GM21447 (cell line): Measurements from ENCODE around the gene OSBPL1A.

ENCODE experiments used
- ATAC-seq: cut with Tn5 transposase; IDR thresholded peaks from one replicate; pipeline ENCODE4 v1.9.1; 2021; ENCODE audit not compliant: unreplicated experiment

The OSBPL1A gene

GRCh38 chr18:24138409-24138788 is 259.2 kb downstream of the OSBPL1A start:
- no peak for ATAC-seq

DNA sequence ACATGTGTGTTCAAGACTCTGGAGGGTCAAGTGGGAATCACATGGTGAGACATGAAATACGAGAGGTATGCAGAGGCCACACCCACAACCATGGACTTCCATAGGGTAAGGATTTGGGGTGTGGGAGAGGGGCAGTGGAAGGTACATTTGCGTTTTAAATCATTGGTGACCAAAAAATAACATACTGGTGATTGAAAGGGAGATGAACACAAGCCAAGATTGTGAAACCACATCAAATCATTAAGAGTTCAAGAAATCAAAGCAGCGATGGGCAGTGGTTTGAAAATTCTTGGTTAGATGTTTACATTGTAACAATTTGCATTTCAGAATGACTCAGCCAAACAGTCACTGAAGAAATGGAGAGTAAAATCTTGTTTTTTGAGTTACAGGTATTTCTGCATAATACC is 260.7 kb downstream of the OSBPL1A start:
- no peak for ATAC-seq

DNA sequence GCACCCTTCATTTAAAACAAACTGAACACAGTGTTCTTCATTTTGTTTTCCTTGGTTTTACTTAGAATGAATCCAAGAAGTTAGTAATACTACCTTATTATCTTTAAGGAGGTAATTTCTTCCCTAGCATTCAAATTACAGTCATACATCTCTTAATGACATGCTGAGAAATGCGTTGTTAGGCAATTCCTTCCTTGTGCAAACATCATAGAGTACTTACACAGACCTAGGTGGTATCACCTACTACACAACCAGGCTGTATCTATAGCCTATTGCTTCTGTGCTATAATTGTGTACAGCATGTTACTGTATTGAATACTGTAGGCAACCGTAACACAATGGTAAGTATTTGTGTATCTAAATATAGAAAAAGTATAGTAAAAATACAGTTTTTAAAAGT is 267.1 kb downstream of the OSBPL1A start:
- no peak for ATAC-seq

- ATAC-seq = no peak
These were observed 268.9 kb downstream of the OSBPL1A start for GRCh38 chr18:24128700-24129099.

DNA sequence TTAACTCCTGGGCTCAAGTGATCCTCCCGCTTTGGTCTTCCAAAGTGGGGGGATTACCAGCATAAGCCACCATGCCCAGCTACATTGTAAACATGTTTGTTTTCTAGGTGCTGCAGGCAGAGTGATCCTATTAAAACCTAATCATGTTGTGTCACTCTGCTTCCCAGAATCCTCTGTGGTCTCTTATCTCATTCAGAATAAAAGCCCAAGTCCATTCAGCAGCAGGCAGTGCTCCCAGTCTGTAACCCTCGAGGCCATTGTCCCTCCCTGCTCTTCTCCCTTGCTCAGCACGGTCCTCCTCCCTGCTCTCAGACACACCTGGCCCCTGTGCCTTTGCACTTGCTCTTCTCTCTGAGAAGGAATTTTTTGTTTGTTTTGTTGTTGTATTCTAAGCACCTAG is 269.9 kb downstream of the OSBPL1A start:
- ATAC-seq = no peak

DNA sequence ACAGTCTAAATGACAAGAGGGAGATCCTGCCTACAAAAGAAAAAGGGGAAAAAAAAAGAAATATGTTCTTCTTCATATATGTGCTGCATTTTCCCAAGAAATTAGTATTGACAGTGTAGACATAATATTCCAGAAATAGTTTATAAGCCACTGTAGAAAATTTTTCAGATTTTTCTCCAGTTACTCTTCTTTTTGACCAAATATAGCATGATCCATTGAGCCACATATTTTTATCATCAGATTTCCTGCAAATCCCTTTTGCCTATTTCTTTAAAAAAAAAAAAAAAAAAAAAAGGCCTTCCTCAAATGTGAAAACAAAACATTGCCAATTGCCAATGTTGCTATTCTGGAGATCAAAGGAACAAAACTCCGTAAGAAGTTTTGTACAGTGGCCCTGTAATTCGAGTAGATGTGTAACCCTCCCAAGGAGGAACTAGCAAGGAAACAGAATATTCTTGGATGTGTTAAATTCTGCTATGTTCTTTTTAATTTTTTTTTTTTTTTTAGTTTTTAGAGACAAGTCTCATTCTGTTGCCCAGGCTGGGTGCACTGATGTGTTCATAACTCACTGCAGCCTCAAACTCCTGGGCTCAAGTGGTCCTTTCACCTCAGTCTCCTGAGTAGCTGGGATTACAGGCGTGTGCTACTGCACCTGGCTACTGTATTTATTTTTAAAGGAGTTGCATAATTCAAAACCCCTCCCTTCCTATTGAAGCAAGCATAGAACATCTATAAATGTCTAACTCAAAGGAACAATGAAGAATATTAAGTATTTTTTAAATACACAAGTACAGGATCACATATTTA is 271.3 kb downstream of the OSBPL1A start:
- ATAC-seq = no peak

DNA sequence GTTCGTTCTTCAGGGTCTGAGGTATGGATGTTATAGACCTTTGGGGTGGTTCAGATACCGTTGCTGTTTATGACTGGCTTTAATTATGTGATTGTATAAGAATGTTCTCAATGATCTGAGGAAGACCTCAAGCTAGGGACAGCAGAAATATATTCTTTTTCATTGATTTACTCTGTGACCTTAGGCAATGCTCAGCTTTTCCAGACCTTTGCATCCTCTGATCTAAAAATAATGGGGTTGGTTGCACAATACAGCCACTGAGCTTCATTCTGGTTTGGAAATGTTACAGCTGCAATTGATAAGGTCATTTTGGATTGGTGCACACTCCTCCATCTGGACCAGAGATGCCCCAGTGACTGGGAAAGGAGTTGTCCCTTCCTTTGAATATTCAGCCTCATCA is 276.0 kb downstream of the OSBPL1A start:
- no peak for ATAC-seq

- ATAC-seq = no peak
These were observed 276.9 kb downstream of the OSBPL1A start for GRCh38 chr18:24120676-24121075.

DNA sequence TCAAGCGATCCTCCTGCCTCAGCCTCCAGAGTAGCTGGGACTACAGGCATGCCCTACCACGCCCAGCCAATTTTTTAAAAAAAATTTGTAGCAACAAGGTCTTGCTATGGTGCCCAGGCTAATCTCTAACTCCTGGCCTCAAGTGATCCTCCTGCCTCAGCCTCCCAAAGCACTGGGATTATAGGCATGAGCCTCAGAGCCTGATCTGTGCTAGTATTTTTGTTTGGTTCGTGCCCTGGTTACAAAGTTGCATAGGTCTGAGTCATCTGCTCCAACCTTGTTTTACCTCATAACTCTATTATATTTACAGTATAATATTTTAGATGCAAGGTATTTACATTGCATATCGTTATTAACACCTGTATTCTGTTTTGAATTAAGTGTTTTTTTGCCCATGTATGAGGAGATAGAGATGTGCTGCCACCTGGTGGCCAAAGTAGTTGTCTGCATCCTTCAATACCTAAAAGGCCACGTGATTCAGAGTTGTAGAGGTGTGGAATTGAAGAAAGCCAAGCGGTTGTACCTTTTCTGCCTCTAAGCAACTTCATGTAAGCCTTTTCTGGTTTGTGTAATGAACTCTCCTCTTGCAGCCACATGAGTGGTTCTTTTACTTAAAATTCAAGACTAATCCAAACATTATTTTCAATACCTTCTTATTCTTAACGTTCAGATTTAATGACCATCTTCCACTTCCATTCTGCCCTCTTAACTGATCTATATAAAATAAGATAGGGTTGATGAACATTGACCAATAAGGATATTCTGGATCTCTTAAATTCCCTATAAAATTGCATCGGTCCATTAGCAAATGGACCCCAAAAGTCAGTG is 278.7 kb downstream of the OSBPL1A start:
- ATAC-seq = peak; percentile 84

- ATAC-seq = no peak
These were observed 282.0 kb downstream of the OSBPL1A start for GRCh38 chr18:24115628-24116027.

DNA sequence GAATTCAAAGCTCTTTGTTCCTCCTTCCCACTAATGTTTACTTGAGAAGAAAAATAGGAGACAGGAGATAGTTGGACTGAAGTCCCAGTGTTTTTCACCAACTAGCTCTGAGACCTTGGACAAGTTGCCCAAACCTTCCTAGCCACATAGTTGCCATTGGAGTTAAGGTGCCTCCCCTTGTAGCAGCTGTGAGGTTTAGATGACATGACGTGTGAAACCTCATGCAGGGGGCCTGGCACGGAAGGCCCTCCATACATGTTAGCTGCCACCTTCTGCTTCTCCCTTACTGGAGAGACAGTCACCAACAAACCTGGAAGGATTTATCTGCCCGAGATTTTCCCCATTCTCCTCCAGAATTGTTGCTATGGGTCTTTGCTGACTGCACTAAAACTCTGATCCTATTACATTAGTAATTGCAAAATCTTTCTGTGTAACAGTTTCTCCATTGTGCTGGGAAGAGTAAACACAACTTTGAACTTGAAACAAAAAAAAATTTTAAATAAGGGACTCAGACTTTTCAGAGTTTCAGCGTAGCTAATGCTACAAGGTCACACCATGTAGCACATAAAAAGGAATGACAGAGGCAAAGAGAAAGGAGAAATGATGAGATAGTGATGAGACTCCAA is 282.6 kb downstream of the OSBPL1A start:
- ATAC-seq = no peak

GRCh38 chr18:24112874-24113615 is 284.6 kb downstream of the OSBPL1A start:
- no peak for ATAC-seq

DNA sequence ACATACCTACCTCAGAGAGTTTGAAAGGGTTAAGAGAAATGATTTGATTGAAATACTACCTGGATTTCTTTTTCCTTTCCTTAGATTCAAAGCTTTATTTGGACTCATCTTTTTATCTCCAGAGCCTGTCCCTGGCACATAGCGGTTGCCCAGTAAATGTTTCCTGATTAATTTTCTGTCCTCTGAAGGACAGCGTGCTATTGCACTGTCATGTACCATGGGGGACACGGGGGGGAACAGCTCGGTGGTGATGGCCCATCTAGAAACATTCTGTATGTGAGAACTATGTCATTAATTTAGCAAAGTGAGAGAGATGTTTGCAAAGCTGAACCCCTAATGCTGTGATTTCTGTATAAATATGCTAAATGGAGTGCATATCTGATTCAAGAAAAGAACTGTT is 285.2 kb downstream of the OSBPL1A start:
- ATAC-seq = no peak
